HepG2 (cell line): ENCODE measurements around the gene MICAL1. TPM values are rescaled to one million over a fixed set of nuclear protein-coding genes. Genes with fewer than 3 reads are reported as not detected.

Experiments
- ARHGAP35 ChIP-seq: sonication (generic); formaldehyde crosslinking; IDR thresholded peaks from 2 replicates; pipeline ENCODE4 v1.9.0; 2022; ENCODE audit warnings: mild to moderate bottlenecking, inconsistent platforms, moderate library complexity, missing genetic modification reagents, borderline replicate concordance
- ATAD3A ChIP-seq: sonication (generic); formaldehyde crosslinking; IDR thresholded peaks from 2 replicates; pipeline ENCODE4 v1.4.0; 2020; ENCODE audit warnings: missing genetic modification reagents
- HDAC1 ChIP-seq: sonication (generic); formaldehyde crosslinking; IDR thresholded peaks from 2 replicates; pipeline ENCODE4 v1.5.1; 2020; ENCODE audit warnings: mild to moderate bottlenecking, missing genetic modification reagents
- SOX6 ChIP-seq, 2 experiments: fragments of 450-650 bp in 1 of 2; sonication (generic) in 1 of 2; formaldehyde crosslinking in 1 of 2; IDR thresholded peaks; 2 replicates each; pipeline versions ENCODE4 v1.4.0 to v1.6.1; 2017 to 2020; ENCODE audit warnings: antibody characterized with exemption in 1 of 2, mild to moderate bottlenecking in 1 of 2, missing genetic modification reagents in 1 of 2
- ZBTB3 ChIP-seq: sonication (generic); formaldehyde crosslinking; IDR thresholded peaks from 2 replicates; pipeline ENCODE4 v1.4.0; 2020; ENCODE audit warnings: low read depth, mild to moderate bottlenecking, moderate library complexity, missing genetic modification reagents, borderline replicate concordance
- ZFP37 ChIP-seq: sonication (generic); formaldehyde crosslinking; IDR thresholded peaks from 2 replicates; pipeline ENCODE4 v1.4.0; 2020; ENCODE audit warnings: missing genetic modification reagents, borderline replicate concordance
- ZMAT3 ChIP-seq: sonication (generic); formaldehyde crosslinking; conservative IDR thresholded peaks from 2 replicates; pipeline ENCODE4 v1.7.0; 2021; ENCODE audit warnings: missing genetic modification reagents
- ZNF230 ChIP-seq: sonication (generic); formaldehyde crosslinking; IDR thresholded peaks from 2 replicates; pipeline ENCODE4 v1.4.0; 2020; ENCODE audit warnings: mild to moderate bottlenecking, missing genetic modification reagents
- ZNF274 ChIP-seq: sonication (generic); formaldehyde crosslinking; IDR thresholded peaks from 2 replicates; pipeline ENCODE4 v1.5.1; 2020; ENCODE audit warnings: mild to moderate bottlenecking, missing genetic modification reagents
- ZNF34 ChIP-seq: sonication (generic); formaldehyde crosslinking; IDR thresholded peaks from 2 replicates; pipeline ENCODE4 v1.4.0; 2020; ENCODE audit warnings: mild to moderate bottlenecking, missing genetic modification reagents, borderline replicate concordance
- ZNF563 ChIP-seq: sonication (generic); formaldehyde crosslinking; IDR thresholded peaks from 2 replicates; pipeline ENCODE4 v1.8.0; 2022; ENCODE audit warnings: mild to moderate bottlenecking, moderate library complexity, missing genetic modification reagents
- ZNF7 ChIP-seq: IDR thresholded peaks from 2 replicates; pipeline ENCODE4 v1.6.1; 2016; ENCODE audit warnings: missing biosample characterization, missing genetic modification reagents
- ZNF724P ChIP-seq: sonication (generic); formaldehyde crosslinking; IDR thresholded peaks from 2 replicates; pipeline ENCODE4 v1.8.0; 2022; ENCODE audit warnings: missing genetic modification reagents, borderline replicate concordance
- ZNF775 ChIP-seq: sonication (generic); formaldehyde crosslinking; IDR thresholded peaks from 2 replicates; pipeline ENCODE4 v1.4.0; 2020; ENCODE audit warnings: missing genetic modification reagents, mild to moderate bottlenecking, moderate library complexity, borderline replicate concordance
- polyA plus RNA-seq, 8 experiments: library from polyadenylated mRNA; depleted of rRNA in 3 of 8; stranded (reverse) in 7 of 8; unstranded in 1 of 8; fragments of >200 nt; fragmentation: Illumina TruSeq in 4 of 8; extraction: Trizol in 4 of 8; gene quantifications; 2 replicates each; pipeline versions ENCODE4 v1.2.1 to v1.2.3, GENCODE V29; 2011 to 2016; ENCODE audit warnings: low read depth in 4 of 8, missing spikeins in 1 of 8, mixed read lengths in 1 of 8; ENCODE audit not compliant: insufficient read depth in 1 of 8
- total RNA-seq, 5 experiments: library from RNA; depleted of rRNA; stranded (reverse); fragments of >200 nt; fragmentation: Illumina TruSeq; extraction: Trizol; gene quantifications; 2 replicates each; pipeline ENCODE4 v1.2.3, GENCODE V29; 2016; ENCODE audit warnings: low read depth in 1 of 5
- TF ChIP-seq, protein P1 (sequence below): IDR thresholded peaks from 2 replicates; pipeline ENCODE4 v1.6.1; 2012; ENCODE audit warnings: inconsistent platforms
- TF ChIP-seq, protein P2 (sequence below): sonication (generic); formaldehyde crosslinking; IDR thresholded peaks from 2 replicates; pipeline ENCODE4 v1.4.0; 2020; ENCODE audit warnings: mild to moderate bottlenecking, missing genetic modification reagents
- TF ChIP-seq, protein P3 (sequence below), 2 experiments: sonication (generic) in 1 of 2; formaldehyde crosslinking in 1 of 2; IDR thresholded peaks; 2 replicates each; pipeline versions ENCODE4 v1.4.0 to v1.6.1; 2018 to 2020; ENCODE audit warnings: missing genetic modification reagents in 2 of 2, borderline replicate concordance in 1 of 2, low read depth in 1 of 2, mild to moderate bottlenecking in 1 of 2, missing biosample characterization in 1 of 2
- TF ChIP-seq, protein P4 (sequence below): sonication (generic); formaldehyde crosslinking; IDR thresholded peaks from 2 replicates; pipeline ENCODE4 v1.4.0; 2020; ENCODE audit warnings: mild to moderate bottlenecking, missing genetic modification reagents
- TF ChIP-seq, protein P5 (sequence below): sonication (generic); formaldehyde crosslinking; IDR thresholded peaks from 2 replicates; pipeline ENCODE4 v1.5.1; 2020; ENCODE audit warnings: mild to moderate bottlenecking, missing genetic modification reagents, moderate library complexity

The MICAL1 gene
- total and polyA plus RNA-seq, 2 of the 13 experiments (the other 11 are each of a cell fraction or from before 2014, with no cell fraction given) = 6.9 to 39.0 TPM

DNA sequence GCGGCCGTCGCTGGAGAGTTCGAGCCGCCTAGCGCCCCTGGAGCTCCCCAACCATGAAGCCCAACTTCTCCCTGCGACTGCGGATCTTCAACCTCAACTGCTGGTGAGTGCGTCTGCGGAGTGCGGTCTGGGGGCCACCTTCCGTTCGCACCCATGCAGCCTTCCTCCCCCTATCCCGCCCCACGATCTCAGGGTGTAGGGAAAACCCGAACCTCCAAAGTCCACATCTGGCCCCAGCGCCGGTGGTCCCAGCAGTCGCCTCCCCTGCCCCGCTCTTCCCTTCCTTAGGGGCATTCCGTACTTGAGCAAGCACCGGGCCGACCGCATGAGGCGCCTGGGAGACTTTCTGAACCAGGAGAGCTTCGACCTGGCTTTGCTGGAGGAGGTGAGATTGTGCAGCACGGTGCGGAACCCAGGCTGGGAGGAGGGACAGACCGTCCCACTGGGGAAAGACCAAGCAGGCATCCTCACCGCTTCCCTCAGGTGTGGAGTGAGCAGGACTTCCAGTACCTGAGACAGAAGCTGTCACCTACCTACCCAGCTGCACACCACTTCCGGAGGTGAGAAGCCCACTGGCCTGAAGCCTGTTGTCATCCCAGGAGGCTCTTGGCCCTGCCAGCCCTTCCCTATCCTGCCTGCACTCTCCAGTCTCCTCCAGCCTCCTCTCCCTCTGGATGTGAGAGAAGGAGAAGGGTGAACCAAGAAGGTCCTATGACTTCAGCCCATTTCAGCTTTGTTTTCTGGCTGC is 14.3 kb downstream of the MICAL1 start (continued):
- TF ChIP-seq ZFP37 (CRISPR knock-in tag) = no peak
- peak; percentile 63; the same call in 1 of the 2 replicates for TF ChIP-seq ZNF775 (CRISPR knock-in tag)
- no peak; the same call in 1 of the 2 replicates for TF ChIP-seq ZMAT3
- TF ChIP-seq, protein P1, sequence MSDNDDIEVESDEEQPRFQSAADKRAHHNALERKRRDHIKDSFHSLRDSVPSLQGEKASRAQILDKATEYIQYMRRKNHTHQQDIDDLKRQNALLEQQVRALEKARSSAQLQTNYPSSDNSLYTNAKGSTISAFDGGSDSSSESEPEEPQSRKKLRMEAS = peak; percentile 42
- peak; percentile 16; the same call in 1 of the 2 replicates for TF ChIP-seq HDAC1
- no peak for TF ChIP-seq ATAD3A (CRISPR knock-in tag)
- TF ChIP-seq, protein P2, sequence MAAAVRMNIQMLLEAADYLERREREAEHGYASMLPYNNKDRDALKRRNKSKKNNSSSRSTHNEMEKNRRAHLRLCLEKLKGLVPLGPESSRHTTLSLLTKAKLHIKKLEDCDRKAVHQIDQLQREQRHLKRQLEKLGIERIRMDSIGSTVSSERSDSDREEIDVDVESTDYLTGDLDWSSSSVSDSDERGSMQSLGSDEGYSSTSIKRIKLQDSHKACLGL (CRISPR knock-in tag) = no peak
- TF ChIP-seq ZNF724P (CRISPR knock-in tag) = peak; percentile 49; the same call in 1 of the 2 replicates
- no peak for TF ChIP-seq SOX6 (IDR thresholded peaks at IDR 0.05)
- TF ChIP-seq SOX6 (CRISPR knock-in tag; IDR thresholded peaks at IDR 0.05) = peak; percentile 29; the same call in 1 of the 2 replicates
- TF ChIP-seq, protein P3, sequence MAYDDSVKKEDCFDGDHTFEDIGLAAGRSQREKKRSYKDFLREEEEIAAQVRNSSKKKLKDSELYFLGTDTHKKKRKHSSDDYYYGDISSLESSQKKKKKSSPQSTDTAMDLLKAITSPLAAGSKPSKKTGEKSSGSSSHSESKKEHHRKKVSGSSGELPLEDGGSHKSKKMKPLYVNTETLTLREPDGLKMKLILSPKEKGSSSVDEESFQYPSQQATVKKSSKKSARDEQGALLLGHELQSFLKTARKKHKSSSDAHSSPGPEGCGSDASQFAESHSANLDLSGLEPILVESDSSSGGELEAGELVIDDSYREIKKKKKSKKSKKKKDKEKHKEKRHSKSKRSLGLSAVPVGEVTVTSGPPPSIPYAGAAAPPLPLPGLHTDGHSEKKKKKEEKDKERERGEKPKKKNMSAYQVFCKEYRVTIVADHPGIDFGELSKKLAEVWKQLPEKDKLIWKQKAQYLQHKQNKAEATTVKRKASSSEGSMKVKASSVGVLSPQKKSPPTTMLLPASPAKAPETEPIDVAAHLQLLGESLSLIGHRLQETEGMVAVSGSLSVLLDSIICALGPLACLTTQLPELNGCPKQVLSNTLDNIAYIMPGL (CRISPR knock-in tag; IDR thresholded peaks at IDR 0.05; ENCODE audit: borderline replicate concordance in 1 of 2, low read depth in 1 of 2) = peak in 1 of 2 experiments; percentile 76; a peak in 2 of 4 replicates
- no peak for TF ChIP-seq ZNF7 (CRISPR knock-in tag)
- no peak for TF ChIP-seq ARHGAP35
- peak; percentile 32 for TF ChIP-seq ZNF274 (CRISPR knock-in tag)
- TF ChIP-seq ZNF230 (CRISPR knock-in tag) = peak; percentile 84; the same call in 1 of the 2 replicates
- 0 out of 2 replicates have a peak, but pooled peaks have one; percentile 40 for TF ChIP-seq ZBTB3
- TF ChIP-seq, protein P4, sequence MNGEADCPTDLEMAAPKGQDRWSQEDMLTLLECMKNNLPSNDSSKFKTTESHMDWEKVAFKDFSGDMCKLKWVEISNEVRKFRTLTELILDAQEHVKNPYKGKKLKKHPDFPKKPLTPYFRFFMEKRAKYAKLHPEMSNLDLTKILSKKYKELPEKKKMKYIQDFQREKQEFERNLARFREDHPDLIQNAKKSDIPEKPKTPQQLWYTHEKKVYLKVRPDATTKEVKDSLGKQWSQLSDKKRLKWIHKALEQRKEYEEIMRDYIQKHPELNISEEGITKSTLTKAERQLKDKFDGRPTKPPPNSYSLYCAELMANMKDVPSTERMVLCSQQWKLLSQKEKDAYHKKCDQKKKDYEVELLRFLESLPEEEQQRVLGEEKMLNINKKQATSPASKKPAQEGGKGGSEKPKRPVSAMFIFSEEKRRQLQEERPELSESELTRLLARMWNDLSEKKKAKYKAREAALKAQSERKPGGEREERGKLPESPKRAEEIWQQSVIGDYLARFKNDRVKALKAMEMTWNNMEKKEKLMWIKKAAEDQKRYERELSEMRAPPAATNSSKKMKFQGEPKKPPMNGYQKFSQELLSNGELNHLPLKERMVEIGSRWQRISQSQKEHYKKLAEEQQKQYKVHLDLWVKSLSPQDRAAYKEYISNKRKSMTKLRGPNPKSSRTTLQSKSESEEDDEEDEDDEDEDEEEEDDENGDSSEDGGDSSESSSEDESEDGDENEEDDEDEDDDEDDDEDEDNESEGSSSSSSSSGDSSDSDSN (CRISPR knock-in tag) = peak; percentile 28
- TF ChIP-seq, protein P5, sequence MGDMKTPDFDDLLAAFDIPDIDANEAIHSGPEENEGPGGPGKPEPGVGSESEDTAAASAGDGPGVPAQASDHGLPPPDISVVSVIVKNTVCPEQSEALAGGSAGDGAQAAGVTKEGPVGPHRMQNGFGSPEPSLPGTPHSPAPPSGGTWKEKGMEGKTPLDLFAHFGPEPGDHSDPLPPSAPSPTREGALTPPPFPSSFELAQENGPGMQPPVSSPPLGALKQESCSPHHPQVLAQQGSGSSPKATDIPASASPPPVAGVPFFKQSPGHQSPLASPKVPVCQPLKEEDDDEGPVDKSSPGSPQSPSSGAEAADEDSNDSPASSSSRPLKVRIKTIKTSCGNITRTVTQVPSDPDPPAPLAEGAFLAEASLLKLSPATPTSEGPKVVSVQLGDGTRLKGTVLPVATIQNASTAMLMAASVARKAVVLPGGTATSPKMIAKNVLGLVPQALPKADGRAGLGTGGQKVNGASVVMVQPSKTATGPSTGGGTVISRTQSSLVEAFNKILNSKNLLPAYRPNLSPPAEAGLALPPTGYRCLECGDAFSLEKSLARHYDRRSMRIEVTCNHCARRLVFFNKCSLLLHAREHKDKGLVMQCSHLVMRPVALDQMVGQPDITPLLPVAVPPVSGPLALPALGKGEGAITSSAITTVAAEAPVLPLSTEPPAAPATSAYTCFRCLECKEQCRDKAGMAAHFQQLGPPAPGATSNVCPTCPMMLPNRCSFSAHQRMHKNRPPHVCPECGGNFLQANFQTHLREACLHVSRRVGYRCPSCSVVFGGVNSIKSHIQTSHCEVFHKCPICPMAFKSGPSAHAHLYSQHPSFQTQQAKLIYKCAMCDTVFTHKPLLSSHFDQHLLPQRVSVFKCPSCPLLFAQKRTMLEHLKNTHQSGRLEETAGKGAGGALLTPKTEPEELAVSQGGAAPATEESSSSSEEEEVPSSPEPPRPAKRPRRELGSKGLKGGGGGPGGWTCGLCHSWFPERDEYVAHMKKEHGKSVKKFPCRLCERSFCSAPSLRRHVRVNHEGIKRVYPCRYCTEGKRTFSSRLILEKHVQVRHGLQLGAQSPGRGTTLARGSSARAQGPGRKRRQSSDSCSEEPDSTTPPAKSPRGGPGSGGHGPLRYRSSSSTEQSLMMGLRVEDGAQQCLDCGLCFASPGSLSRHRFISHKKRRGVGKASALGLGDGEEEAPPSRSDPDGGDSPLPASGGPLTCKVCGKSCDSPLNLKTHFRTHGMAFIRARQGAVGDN (CRISPR knock-in tag) = peak; percentile 79
- no peak for TF ChIP-seq ZNF563 (CRISPR knock-in tag)
- no peak for TF ChIP-seq ZNF34 (CRISPR knock-in tag)
